Measurements from ENCODE around the gene BGLAP. TPM values are rescaled to one million over a fixed set of nuclear protein-coding genes. Genes with fewer than 3 reads are reported as not detected.

Gene BGLAP
- total RNA-seq, 1 donor from 2014 or later = not detected

DNA sequence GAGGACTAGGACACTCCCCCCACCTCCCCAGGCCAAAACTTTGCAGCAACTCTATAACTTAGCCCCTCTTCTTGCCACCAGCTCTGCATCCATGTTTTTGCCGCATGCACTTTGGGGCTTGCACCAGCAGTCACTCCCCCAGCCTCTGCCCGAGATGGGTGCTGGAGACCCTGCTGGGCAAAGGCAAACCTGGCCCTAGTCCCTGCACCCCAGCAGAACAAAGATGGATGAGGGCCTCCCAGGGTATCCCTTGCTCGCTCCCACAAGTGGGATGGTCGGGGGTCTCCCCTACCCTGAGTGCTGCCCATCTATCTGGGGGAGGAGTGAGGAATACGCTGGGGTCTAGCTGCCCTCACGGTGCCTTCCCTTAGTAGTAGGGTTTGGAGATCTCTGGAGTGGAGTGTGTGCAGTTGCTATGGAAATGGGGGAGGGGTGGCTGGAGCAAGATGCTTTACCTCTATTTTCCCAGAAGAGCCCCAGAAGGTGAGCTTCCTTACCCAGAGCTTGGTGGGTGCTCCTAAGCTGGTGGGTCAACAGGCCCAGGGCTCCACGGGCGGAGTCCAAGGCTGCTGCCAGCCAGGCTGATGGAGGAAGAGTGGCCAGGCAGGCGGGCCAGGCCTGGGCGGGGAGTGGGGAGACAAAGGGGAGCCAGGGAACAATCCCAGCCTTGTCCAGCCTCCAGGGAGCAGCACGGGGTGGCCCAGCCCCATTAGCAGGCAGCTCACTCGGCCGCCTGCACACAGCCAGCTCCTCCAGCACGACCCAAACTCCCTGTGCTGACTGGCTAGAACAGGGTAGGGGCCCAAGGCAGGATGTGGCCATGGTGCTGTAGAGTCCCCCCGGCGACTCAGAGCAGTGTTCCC is 5.7 kb downstream of the BGLAP start, which contains the start of gene PAQR6:
PAQR6 (minus strand) TSS at position 597 of the 863 bp plus-strand sequence. CDS start 1,325 bp downstream, outside the sequence.
- Mint-ChIP-seq H3K27ac (ENCODE audit: unreplicated experiment) (peak within 1 kb of the TSS; percentile 12), H3K27me3 (ENCODE audit: low read depth) (no peaks in the 10 kb centered on the region), H3K4me3 (ENCODE audit: unreplicated experiment) (no peak within 1 kb of the TSS), H3K4me1 (ENCODE audit: low read depth) (no peaks in the 10 kb centered on the region), H3K36me3 (ENCODE audit: low read depth) (peaks cover 8% of the 10 kb centered on the region), H3K9me3 (ENCODE audit: low read depth) (no peaks in the 10 kb centered on the region)
- no peak for DNase-seq (ENCODE audit: low spot score)
- no peak for TF ChIP-seq CTCF (IDR thresholded peaks at IDR 0.05)

GRCh38 chr1:156248323-156248683 is 6.3 kb downstream of the BGLAP start:
- H3K27me3 Mint-ChIP-seq (ENCODE audit: low read depth) = no peaks in the 10 kb centered on the region
- H3K36me3 Mint-ChIP-seq (ENCODE audit: low read depth) = peaks cover 14% of the 10 kb centered on the region
- H3K4me3 Mint-ChIP-seq (ENCODE audit: unreplicated experiment) = no peak overlapping the region
- H3K27ac Mint-ChIP-seq (ENCODE audit: unreplicated experiment) = peak overlapping the region; percentile 12
- H3K4me1 Mint-ChIP-seq (ENCODE audit: low read depth) = no peaks in the 10 kb centered on the region
- DNase-seq (ENCODE audit: low spot score) = no peak
- H3K9me3 Mint-ChIP-seq (ENCODE audit: low read depth) = no peaks in the 10 kb centered on the region
- TF ChIP-seq CTCF (IDR thresholded peaks at IDR 0.05) = no peak

DNA sequence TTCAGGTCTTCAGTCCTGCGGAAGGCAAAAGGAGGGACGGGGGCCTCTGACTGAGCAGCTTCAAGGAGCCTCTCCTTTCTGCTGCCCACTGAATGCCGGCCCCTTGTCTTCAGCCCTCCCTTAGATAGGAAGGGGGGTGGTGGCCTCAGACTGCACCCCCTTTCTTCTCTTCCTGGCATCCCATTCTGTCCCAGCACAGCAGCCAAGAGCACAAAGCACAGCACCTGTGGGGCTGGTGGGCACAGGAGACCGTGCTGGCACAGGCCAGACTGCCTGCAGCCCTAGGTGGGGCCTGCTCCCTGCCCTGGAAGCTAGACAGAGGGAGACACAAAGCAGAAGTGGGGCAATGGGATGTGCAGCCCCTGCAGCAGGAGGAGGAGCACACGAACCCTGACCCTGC is 7.6 kb downstream of the BGLAP start:
- no peak for DNase-seq (ENCODE audit: low spot score)
- Mint-ChIP-seq H3K9me3 (ENCODE audit: low read depth) (no peaks in the 10 kb centered on the region), H3K27ac (ENCODE audit: unreplicated experiment) (no peak overlapping the region), H3K27me3 (ENCODE audit: low read depth) (no peaks in the 10 kb centered on the region), H3K36me3 (ENCODE audit: low read depth) (peaks cover 23% of the 10 kb centered on the region), H3K4me1 (ENCODE audit: low read depth) (no peaks in the 10 kb centered on the region), H3K4me3 (ENCODE audit: unreplicated experiment) (no peak overlapping the region)
- no peak for TF ChIP-seq CTCF (IDR thresholded peaks at IDR 0.05)

- Mint-ChIP-seq H3K4me3 (ENCODE audit: unreplicated experiment) (no peak overlapping the region), H3K4me1 (ENCODE audit: low read depth) (no peaks in the 10 kb centered on the region), H3K36me3 (ENCODE audit: low read depth) (peaks cover 27% of the 10 kb centered on the region), H3K27ac (ENCODE audit: unreplicated experiment) (no peak overlapping the region), H3K27me3 (ENCODE audit: low read depth) (no peaks in the 10 kb centered on the region), H3K9me3 (ENCODE audit: low read depth) (no peaks in the 10 kb centered on the region)
- no peak for TF ChIP-seq CTCF (IDR thresholded peaks at IDR 0.05)
- DNase-seq (ENCODE audit: low spot score) = no peak
These were observed 9.5 kb downstream of the BGLAP start for GRCh38 chr1:156251527-156251926.

DNA sequence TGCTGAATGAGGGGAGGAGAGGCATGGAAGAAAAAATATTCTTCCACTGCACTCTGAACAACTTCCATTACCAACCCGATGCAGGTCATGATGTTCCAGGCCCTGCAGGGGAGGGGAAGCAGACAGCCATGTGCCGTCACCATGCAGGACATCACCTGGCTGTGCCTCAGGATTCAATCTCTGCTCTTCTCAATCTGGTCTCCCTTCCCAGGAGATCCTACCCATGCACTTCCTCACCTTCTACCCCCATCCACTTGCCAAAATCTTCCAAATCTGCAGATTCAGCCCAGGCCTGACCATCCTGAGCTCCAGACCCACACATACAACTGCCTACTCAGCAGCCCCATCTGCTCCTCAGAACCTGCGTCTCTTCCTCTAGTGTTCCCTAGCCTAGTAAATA is 11.7 kb downstream of the BGLAP start:
- no peak for DNase-seq (ENCODE audit: low spot score)
- Mint-ChIP-seq H3K27me3 (ENCODE audit: low read depth) (no peaks in the 10 kb centered on the region), H3K27ac (ENCODE audit: unreplicated experiment) (no peak overlapping the region), H3K9me3 (ENCODE audit: low read depth) (no peaks in the 10 kb centered on the region), H3K4me3 (ENCODE audit: unreplicated experiment) (no peak overlapping the region), H3K4me1 (ENCODE audit: low read depth) (no peaks in the 10 kb centered on the region), H3K36me3 (ENCODE audit: low read depth) (peaks cover 39% of the 10 kb centered on the region)
- TF ChIP-seq CTCF (IDR thresholded peaks at IDR 0.05) = no peak

Data from chondrocyte (in vitro differentiated cells).